Superior temporal gyrus (tissue), 1 donor: ENCODE measurements around the gene PGAP3.
A peak's percentile ranks its signal among the peaks of the same experiment; 100 is the strongest.

Source experiments
- DNase-seq: peaks from one replicate; pipeline ENCODE4 v3.0.0-alpha.2; 2016; ENCODE audit errors: extremely low spot score

PGAP3 gene

DNA sequence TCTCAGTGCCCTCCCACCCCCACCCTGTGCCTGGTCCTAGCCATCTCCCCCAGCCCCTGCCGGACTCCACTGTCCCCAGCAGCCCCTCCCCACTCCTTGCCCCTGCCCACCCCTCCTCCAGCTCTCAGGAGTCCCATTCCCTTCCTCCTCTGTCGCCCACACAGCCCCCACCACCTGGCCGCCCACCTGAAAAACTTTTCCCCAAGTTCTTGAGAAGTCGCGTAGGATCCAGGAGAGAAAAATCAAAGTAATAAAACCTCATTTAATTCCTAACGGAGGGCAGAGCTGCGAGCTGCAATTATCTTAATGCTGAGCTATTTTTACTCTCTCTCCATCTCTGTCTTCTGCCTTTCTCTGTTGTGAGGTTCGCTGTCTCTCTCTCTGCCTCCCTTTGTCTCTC is 63.5 kb downstream of the PGAP3 start:
- DNase-seq: no peak

DNA sequence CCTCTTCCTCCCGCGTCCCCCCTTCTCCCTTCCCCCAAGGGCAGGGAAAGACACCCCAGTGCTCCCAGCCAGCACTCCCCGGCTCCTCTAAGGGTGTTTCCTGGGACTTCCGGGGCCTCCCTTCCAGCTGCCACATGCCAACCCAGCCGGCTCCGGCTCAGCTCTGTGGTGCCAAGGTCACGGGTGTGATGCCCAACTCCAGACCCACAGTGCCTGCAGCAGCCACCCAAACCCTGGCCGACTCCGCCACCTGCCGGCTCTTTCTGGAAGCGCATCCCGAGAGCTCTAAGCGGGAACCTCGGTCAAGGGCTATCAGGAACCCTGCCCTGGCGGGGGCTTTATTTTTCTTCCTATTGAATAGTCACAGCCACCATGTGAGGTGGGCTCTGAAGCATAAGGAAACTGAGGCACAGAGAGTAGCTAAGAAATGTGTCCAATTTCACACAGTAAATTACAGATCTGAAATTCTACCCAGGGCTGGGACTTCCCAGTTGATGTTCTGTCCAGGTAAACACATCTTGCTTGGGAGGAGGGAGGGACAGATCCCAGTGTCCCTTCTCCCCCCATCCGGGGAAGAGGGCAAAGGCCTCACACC is 64.4 kb downstream of the PGAP3 start:
- peak; percentile 92 for DNase-seq

DNA sequence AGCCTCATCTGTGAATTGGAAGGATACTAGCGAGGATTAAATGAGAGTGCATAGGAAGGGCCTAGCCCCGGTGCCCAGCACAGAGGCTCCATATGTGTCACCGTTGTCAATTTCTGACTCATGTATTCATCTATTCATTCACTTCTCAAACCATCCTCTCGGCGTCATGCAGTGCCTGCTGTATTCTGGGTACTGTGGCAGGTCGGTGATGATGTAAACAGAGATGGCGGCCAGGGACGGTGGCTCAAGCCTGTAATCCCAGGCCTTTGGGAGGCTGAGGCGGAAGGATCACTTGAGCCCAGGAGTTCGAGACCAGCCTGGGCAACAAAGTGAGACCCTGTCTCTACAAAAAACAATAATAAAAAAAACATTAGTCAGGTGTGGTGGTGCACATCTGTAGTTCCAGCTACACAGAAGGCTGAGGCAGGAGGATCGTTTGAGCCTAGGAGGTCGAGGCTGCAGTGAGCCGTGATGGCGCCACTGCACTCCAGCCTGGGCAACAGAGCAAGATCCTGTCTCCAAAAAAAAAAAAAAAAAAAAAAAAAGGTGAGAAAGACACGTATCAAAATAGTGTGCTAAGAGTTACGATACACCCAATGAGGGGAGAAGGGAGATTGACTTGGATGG is 65.4 kb downstream of the PGAP3 start:
- DNase-seq: no peak

DNA sequence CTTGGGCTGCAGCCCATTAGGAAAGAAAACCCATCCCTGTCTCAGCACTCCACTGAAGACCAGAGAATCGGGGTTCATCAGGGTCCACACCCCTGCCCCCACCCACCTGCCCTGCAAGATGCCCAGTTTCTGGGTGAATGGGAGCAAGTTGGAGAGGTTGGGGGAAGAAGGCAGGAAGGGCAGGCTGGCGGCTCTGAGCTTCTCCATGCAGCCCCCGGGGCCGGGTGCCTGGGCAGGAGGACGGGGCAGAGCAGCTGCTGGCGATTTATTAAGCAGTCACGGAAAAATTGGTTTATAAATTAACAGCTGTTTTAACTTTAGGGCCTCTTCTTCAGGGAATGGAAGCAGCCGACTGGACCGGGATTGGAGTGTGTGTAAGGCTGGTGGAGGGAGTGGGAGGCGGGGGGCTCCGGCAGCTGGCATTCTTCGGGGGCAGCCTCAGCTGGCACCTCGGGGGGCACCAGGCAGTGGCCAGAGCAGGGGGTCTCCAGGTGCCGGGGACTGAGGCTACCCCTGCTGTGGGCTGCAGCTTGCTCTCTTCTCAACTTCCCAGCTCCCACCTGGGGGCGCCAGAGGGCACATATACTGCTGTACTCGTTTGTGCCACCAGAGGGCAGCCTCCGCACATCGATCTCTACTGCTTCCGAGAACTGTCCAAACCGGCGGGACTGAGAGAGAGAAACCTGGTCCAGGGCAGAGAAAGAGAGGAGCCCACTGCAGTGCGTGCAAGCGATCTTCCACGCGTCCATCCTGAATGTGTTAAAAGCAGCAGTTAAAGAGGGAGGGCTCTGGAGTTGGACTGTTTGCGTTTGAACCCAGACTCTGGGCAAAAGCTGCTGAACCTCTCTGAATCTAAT is 66.1 kb downstream of the PGAP3 start:
- DNase-seq: peak; percentile 97
